H9 (cell line): ENCODE results near the gene IGSF3. TPM values are rescaled to one million over a fixed set of nuclear protein-coding genes. Genes with fewer than 3 reads are reported as not detected.

Source experiments
- DNase-seq: peaks from one replicate; pipeline ENCODE4 v3.0.0-alpha.2; 2017
- H2AFZ ChIP-seq: one replicate; pipeline ENCODE4 v1.6.1; 2013; ENCODE audit warnings: mild to moderate bottlenecking, low read length, control low read depth, moderate library complexity
- H2AK5ac ChIP-seq: 2 replicates; pipeline ENCODE4 v1.6.1; 2013; ENCODE audit warnings: low read length, control low read depth, mixed read lengths; ENCODE audit not compliant: insufficient read length
- H2BK120ac ChIP-seq: one replicate; pipeline ENCODE4 v1.6.1; 2013; ENCODE audit warnings: low read depth, mild to moderate bottlenecking, low read length, control low read depth, inconsistent platforms; ENCODE audit not compliant: poor library complexity, severe bottlenecking
- H2BK12ac ChIP-seq: 2 replicates; pipeline ENCODE4 v1.6.1; 2013; ENCODE audit warnings: low read length, control low read depth, mixed read lengths, low read depth; ENCODE audit not compliant: insufficient read length
- H2BK15ac ChIP-seq: 2 replicates; pipeline ENCODE4 v1.6.1; 2013; ENCODE audit warnings: low read depth, low read length, control low read depth
- H2BK20ac ChIP-seq: one replicate; pipeline ENCODE4 v1.6.1; 2013; ENCODE audit warnings: low read depth, mild to moderate bottlenecking, low read length, control low read depth, inconsistent platforms; ENCODE audit not compliant: poor library complexity, severe bottlenecking
- H2BK5ac ChIP-seq: 2 replicates; pipeline ENCODE4 v1.6.1; 2013; ENCODE audit warnings: low read length, control low read depth, mixed read lengths; ENCODE audit not compliant: insufficient read length
- H3K14ac ChIP-seq: 2 replicates; pipeline ENCODE4 v1.6.1; 2013; ENCODE audit warnings: low read length, control low read depth; ENCODE audit not compliant: insufficient read depth
- H3K18ac ChIP-seq: 2 replicates; pipeline ENCODE4 v1.6.1; 2013; ENCODE audit warnings: low read depth, mild to moderate bottlenecking, mixed read lengths, low read length, control low read depth; ENCODE audit not compliant: insufficient read length
- H3K23ac ChIP-seq: 2 replicates; pipeline ENCODE4 v1.6.1; 2013; ENCODE audit warnings: low read length, control low read depth, mixed read lengths, low read depth; ENCODE audit not compliant: insufficient read length
- H3K23me2 ChIP-seq: 2 replicates; pipeline ENCODE4 v1.6.1; 2013; ENCODE audit warnings: low read depth, mild to moderate bottlenecking, mixed read lengths, low read length, control low read depth; ENCODE audit not compliant: insufficient read length, poor library complexity, severe bottlenecking
- H3K27ac ChIP-seq: 2 replicates; pipeline ENCODE4 v1.5.1; 2013; ENCODE audit warnings: low read length, control low read depth, mixed read lengths, low read depth; ENCODE audit not compliant: insufficient read length
- H3K27me3 ChIP-seq: 2 replicates; pipeline ENCODE4 v1.6.1; 2013; ENCODE audit warnings: low read length, control low read depth, inconsistent platforms; ENCODE audit not compliant: insufficient read depth
- H3K4ac ChIP-seq: 2 replicates; pipeline ENCODE4 v1.6.1; 2013; ENCODE audit warnings: low read depth, mild to moderate bottlenecking, control low read depth, inconsistent platforms, low read length, moderate library complexity
- H3K4me1 ChIP-seq: 2 replicates; pipeline ENCODE4 v1.6.1; 2013; ENCODE audit warnings: low read length, control low read depth, inconsistent platforms; ENCODE audit not compliant: insufficient read depth
- H3K4me2 ChIP-seq: 2 replicates; pipeline ENCODE4 v1.6.1; 2013; ENCODE audit warnings: low read length, control low read depth, mixed read lengths; ENCODE audit not compliant: insufficient read length, insufficient read depth
- H3K56ac ChIP-seq: 2 replicates; pipeline ENCODE4 v1.6.1; 2013; ENCODE audit warnings: low read depth, mild to moderate bottlenecking, mixed read lengths, low read length, control low read depth; ENCODE audit not compliant: insufficient read length
- H3K79me1 ChIP-seq: 2 replicates; pipeline ENCODE4 v1.6.1; 2013; ENCODE audit warnings: low read depth, mild to moderate bottlenecking, moderate library complexity, low read length, control low read depth, inconsistent platforms; ENCODE audit not compliant: insufficient read depth, poor library complexity, severe bottlenecking
- H3K79me2 ChIP-seq: 2 replicates; pipeline ENCODE4 v1.6.1; 2013; ENCODE audit warnings: low read length, control low read depth, inconsistent platforms; ENCODE audit not compliant: insufficient read depth
- H3K9ac ChIP-seq: 2 replicates; pipeline ENCODE4 v1.6.1; 2013; ENCODE audit warnings: low read length, control low read depth, mixed read lengths; ENCODE audit not compliant: insufficient read length; ENCODE audit errors: extremely low read depth
- H3K9me3 ChIP-seq: one replicate; pipeline ENCODE4 v1.6.1; 2013; ENCODE audit warnings: low read depth, low read length, inconsistent platforms; ENCODE audit not compliant: control insufficient read depth
- H3T11ph ChIP-seq: one replicate; pipeline ENCODE4 v1.6.1; 2013; ENCODE audit warnings: mild to moderate bottlenecking, low read length, control low read depth, inconsistent platforms
- H4K20me1 ChIP-seq: one replicate; pipeline ENCODE4 v1.6.1; 2013; ENCODE audit not compliant: control insufficient read depth, insufficient read length, insufficient read depth
- H4K5ac ChIP-seq: 2 replicates; pipeline ENCODE4 v1.6.1; 2013; ENCODE audit warnings: low read depth, mild to moderate bottlenecking, mixed read lengths, low read length, control low read depth; ENCODE audit not compliant: insufficient read length
- H4K8ac ChIP-seq: replicated peaks from 2 replicates; pipeline ENCODE4 v1.6.1; 2013; ENCODE audit warnings: low read length, control low read depth, mixed read lengths, low read depth; ENCODE audit not compliant: insufficient read length
- H4K91ac ChIP-seq: 2 replicates; pipeline ENCODE4 v1.6.1; 2013; ENCODE audit warnings: low read depth, mild to moderate bottlenecking, moderate library complexity, mixed read lengths, low read length, control low read depth; ENCODE audit not compliant: insufficient read length
- H3K27ac Mint-ChIP-seq, 3 experiments: 2 replicates in 2 of 3; 3 replicates in 1 of 3; pipeline ENCODE4 v1.8.0; 2020 to 2021; ENCODE audit warnings: mixed read lengths in 3 of 3, mild to moderate bottlenecking in 1 of 3, moderate library complexity in 1 of 3
- H3K27me3 Mint-ChIP-seq: 2 replicates; pipeline ENCODE4 v1.8.0; 2021; ENCODE audit warnings: low read depth, mild to moderate bottlenecking, moderate library complexity, mixed read lengths
- H3K36me3 Mint-ChIP-seq, 3 experiments: 2 replicates in 2 of 3; 3 replicates in 1 of 3; pipeline ENCODE4 v1.8.0; 2020 to 2021; ENCODE audit warnings: low read depth in 3 of 3, mixed read lengths in 3 of 3; ENCODE audit not compliant: insufficient read depth in 1 of 3
- H3K4me1 Mint-ChIP-seq, 2 experiments: 2 replicates each; pipeline ENCODE4 v1.8.0; 2020; ENCODE audit warnings: mixed read lengths in 2 of 2
- H3K4me3 Mint-ChIP-seq, 2 experiments: 2 replicates in 1 of 2; 3 replicates in 1 of 2; pipeline ENCODE4 v1.8.0; 2020 to 2021; ENCODE audit warnings: mild to moderate bottlenecking in 2 of 2, mixed read lengths in 2 of 2, moderate library complexity in 1 of 2
- H3K9me3 Mint-ChIP-seq, 2 experiments: 2 replicates in 1 of 2; 3 replicates in 1 of 2; pipeline ENCODE4 v1.8.0; 2020; ENCODE audit warnings: mild to moderate bottlenecking in 2 of 2, mixed read lengths in 2 of 2, moderate library complexity in 1 of 2
- CTCF ChIP-seq: fragments of 200-600 bp; sonication (generic); conservative IDR thresholded peaks from 3 replicates; pipeline ENCODE4 v1.8.0; 2021; ENCODE audit warnings: antibody characterized with exemption, mild to moderate bottlenecking
- WGBS: extraction: QIAGEN DNeasy Blood & Tissue Kit; methylation state at CpG from one replicate; pipeline ENCODE4 v1.1.7; 2013; ENCODE audit warnings: missing lambda C conversion rate, low lambda C conversion rate, mixed read lengths; ENCODE audit not compliant: insufficient read length; ENCODE audit errors: extremely low coverage; 5-methylcytosine and 5-hydroxymethylcytosine counted together
- total RNA-seq: library from RNA; stranded (reverse); gene quantifications from 2 replicates; pipeline ENCODE4 v1.2.1, GENCODE V29; 2021

The IGSF3 gene
- total RNA-seq, 1 experiment from 2014 or later: 19.1 TPM

DNA sequence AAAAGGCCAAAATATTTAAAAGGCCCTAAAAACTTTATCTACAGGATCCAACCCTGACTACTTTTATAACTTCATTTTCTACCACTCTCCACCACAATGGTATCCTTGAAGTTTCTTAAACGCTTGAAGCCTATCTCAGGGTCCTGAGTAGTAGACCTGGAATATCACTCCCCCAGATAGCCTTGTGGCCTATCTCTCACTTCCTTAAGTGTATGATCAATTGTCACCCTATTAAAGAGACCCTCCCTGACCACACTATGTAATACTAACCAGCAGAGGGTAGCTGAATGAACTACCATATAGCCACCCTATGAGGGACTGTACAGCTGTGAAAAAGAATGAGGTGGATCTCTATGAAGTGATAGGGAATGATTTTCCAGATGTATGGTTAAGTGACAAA lies 102.3 kb downstream of the IGSF3 start:
- H3K9me3 Mint-ChIP-seq: peaks cover 20 to 21% of the 10 kb centered on the region in 2 experiments
- H4K8ac ChIP-seq: no peak overlapping the region
- H3K18ac ChIP-seq: no peak overlapping the region
- H3K14ac ChIP-seq: no peak overlapping the region
- H3K27me3 Mint-ChIP-seq: peaks cover 4% of the 10 kb centered on the region
- H3K27me3 ChIP-seq: no peaks in the 10 kb centered on the region
- no peak overlapping the region for H3K27ac Mint-ChIP-seq
- no peaks in the 10 kb centered on the region for H3K79me1 ChIP-seq
- no peak overlapping the region for H2BK5ac ChIP-seq
- no peak overlapping the region for H4K91ac ChIP-seq
- no peak overlapping the region for H3K23ac ChIP-seq
- H3K4me1 ChIP-seq: no peaks in the 10 kb centered on the region; the same call in 1 of the 2 replicates
- no peak overlapping the region for H2BK15ac ChIP-seq
- H3K9ac ChIP-seq: no peak overlapping the region
- TF ChIP-seq CTCF: no peak
- H3K79me2 ChIP-seq: peaks cover 2% of the 10 kb centered on the region; the same call in 1 of the 2 replicates
- H4K20me1 ChIP-seq: no peaks in the 10 kb centered on the region
- DNase-seq: no peak
- H3K4me2 ChIP-seq: no peak overlapping the region
- no peak overlapping the region for H4K5ac ChIP-seq
- no peak overlapping the region for H2BK120ac ChIP-seq
- H3K4me1 Mint-ChIP-seq: peaks cover 9 to 13% of the 10 kb centered on the region in 2 experiments
- no peak overlapping the region for H3K27ac ChIP-seq
- H2BK20ac ChIP-seq: no peak overlapping the region
- peaks cover 5% of the 10 kb centered on the region for H3K23me2 ChIP-seq
- no peak overlapping the region for H3K4me3 Mint-ChIP-seq
- H2BK12ac ChIP-seq: no peak overlapping the region
- H3K56ac ChIP-seq: no peak overlapping the region
- H3T11ph ChIP-seq: no peak overlapping the region
- WGBS: no CpG with 5 or more reads among the region's 1 CpG
- H3K4ac ChIP-seq: no peak overlapping the region
- no peak overlapping the region for H2AK5ac ChIP-seq
- peaks cover 11 to 22% (median 21%) of the 10 kb centered on the region in 3 experiments for H3K36me3 Mint-ChIP-seq
- no peaks in the 10 kb centered on the region for H3K9me3 ChIP-seq
- no peak overlapping the region for H2AFZ ChIP-seq
